GM13977 (cell line): ENCODE data around the gene CYLD.

ENCODE experiments used
- DNase-seq: peaks from one replicate; pipeline ENCODE4 v3.0.0; 2012; ENCODE audit warnings: low spot score
- in situ Hi-C: fragments of 300-500 bp; cut with MboI; formaldehyde crosslinking; loops from one replicate; pipeline ENCODE4 v1.12.0; 2022; ENCODE audit warnings: low sequenced_read_pairs, low pct_unique_long_range_greater_than_20kb, mixed read lengths, inconsistent platforms; ENCODE audit not compliant: unreplicated experiment
- TF ChIP-seq, protein P1 (sequence below): IDR thresholded peaks from 2 replicates; pipeline ENCODE4 v1.5.1; 2012; ENCODE audit warnings: mild to moderate bottlenecking, control low read depth; ENCODE audit not compliant: insufficient read depth; ENCODE audit errors: extremely low read depth, missing control alignments

Gene CYLD

DNA sequence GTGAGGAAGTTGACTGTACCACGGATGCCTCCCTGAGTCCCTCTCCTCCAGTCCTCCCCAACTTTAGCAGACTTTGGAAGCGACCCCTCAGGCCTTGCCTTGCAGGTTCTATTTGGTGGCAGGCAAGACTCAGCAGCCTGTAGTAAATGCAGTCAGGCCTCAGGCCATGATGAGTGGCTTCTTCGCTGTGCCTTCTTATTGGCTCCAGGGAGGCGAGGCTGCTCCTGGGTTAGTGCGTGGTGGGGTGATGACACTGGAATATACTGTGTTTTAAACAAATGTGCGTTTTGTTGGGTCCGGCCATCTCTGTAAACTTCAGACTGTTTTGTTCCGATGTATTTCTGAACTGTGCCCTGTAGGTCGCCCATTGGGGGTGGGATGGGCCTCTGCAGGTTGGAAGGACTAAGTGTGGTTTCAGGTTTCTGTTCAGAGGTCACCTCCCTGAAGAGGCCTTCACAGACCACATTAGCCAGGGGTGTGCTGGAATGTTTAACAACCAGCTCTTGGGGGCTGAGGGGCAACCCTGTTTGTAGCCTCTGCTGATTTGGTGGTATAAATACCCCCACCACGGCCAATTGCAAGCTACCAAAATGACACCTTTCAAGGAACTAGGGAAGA is 62.5 kb downstream of the CYLD start:
- in situ Hi-C loops: no loop called here
- no peak for DNase-seq
- TF ChIP-seq, protein P1, sequence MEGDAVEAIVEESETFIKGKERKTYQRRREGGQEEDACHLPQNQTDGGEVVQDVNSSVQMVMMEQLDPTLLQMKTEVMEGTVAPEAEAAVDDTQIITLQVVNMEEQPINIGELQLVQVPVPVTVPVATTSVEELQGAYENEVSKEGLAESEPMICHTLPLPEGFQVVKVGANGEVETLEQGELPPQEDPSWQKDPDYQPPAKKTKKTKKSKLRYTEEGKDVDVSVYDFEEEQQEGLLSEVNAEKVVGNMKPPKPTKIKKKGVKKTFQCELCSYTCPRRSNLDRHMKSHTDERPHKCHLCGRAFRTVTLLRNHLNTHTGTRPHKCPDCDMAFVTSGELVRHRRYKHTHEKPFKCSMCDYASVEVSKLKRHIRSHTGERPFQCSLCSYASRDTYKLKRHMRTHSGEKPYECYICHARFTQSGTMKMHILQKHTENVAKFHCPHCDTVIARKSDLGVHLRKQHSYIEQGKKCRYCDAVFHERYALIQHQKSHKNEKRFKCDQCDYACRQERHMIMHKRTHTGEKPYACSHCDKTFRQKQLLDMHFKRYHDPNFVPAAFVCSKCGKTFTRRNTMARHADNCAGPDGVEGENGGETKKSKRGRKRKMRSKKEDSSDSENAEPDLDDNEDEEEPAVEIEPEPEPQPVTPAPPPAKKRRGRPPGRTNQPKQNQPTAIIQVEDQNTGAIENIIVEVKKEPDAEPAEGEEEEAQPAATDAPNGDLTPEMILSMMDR: no peak

DNA sequence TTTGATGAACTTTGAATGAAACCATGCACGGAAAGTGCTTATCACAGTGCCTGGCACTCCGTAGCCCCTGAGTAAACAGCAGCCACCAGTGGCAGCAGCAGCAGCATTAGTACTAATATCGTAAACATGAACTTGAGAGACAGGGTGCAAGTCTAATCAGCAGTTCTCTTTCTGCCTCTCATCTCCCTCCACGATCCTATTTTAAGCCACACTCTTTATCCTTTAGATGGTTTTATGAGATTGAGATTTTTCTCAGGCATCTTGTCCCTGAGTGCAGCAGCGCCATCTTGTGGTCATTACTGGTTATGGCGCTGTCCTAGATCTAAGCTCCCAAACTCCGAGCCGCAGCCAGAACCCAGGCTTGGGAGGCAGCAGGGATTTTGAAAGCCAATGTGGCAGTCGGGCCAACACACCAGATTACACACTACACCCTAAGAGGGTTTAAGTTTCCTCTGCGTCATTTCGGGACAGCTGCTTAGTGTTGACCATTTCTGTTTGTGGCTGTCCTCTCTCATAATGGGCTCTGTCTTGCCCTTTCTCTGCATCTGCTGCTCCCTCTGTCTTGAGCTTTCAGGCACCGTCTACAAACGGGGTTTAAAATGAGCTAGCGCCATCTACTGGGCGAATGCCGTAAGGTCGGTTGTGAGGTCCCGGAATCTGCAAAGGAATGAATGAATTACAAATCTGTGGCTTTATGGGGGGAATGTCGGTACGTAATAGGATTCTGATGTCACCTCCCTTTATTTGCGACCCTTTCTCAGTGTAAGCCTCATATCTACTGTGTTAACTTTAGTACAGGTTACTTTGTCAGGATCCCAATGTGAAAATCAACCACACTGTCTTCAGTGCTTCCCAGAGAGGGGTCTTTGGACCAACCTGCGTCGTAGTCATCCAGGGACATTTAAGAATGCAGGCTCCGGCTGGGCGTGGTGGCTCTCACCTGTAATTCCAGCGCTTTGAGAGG is 64.5 kb downstream of the CYLD start:
- DNase-seq: peak; percentile 80
- in situ Hi-C loops: no loop called here
- TF ChIP-seq, protein P1: peak; percentile 93

- TF ChIP-seq, protein P1: no peak
- DNase-seq: no peak
- in situ Hi-C loops: no loop called here
Measured at GRCh38 chr16:50808929-50809538, 67.1 kb downstream of the CYLD start.

- peak; percentile 50 for DNase-seq
- TF ChIP-seq, protein P1: no peak
- in situ Hi-C loops: no loop called here
Measured at GRCh38 chr16:50809561-50809960, 67.7 kb downstream of the CYLD start.

GRCh38 chr16:50810241-50810965 is 68.5 kb downstream of the CYLD start:
- in situ Hi-C loops: no loop called here
- no peak for DNase-seq
- TF ChIP-seq, protein P1: no peak

- in situ Hi-C loops: no loop called here
- no peak for DNase-seq
- TF ChIP-seq, protein P1: no peak
Measured at GRCh38 chr16:50812046-50812445, 70.2 kb downstream of the CYLD start.
